GM12873 (cell line): Measurements from ENCODE around the gene MTG1.

Experiments
- CTCF ChIP-seq: IDR thresholded peaks from 2 replicates; pipeline ENCODE4 v1.5.1; 2012; ENCODE audit warnings: low read depth, mild to moderate bottlenecking, moderate library complexity, low read length, control low read depth; ENCODE audit not compliant: insufficient read depth; ENCODE audit errors: missing control alignments

MTG1 gene

GRCh38 chr10:133455611-133456031 lies 61.7 kb downstream of the MTG1 start:
- TF ChIP-seq CTCF, result no peak

- TF ChIP-seq CTCF, result no peak
These were observed 62.3 kb downstream of the MTG1 start for GRCh38 chr10:133456041-133456951.

GRCh38 chr10:133457100-133457841 lies 63.3 kb downstream of the MTG1 start:
- no peak for TF ChIP-seq CTCF

- TF ChIP-seq CTCF, result no peak
These were observed 64.2 kb downstream of the MTG1 start for GRCh38 chr10:133458021-133458709.

- TF ChIP-seq CTCF, result no peak
These were observed 64.9 kb downstream of the MTG1 start for GRCh38 chr10:133458710-133459453.

GRCh38 chr10:133459454-133460207 lies 65.7 kb downstream of the MTG1 start:
- TF ChIP-seq CTCF, result no peak
